DMS79 treated with DMSO at 0.1 percent for 48 hours (cell line): ENCODE results near the gene SYNC.
"Not testable (repeated sequence)": the region's sequence is repeated elsewhere in the genome, so short reads cannot be mapped to it uniquely, and the experiment has no call there.

Experiments used
- DNase-seq: peaks from one replicate; lab custom pipeline; 2025; lab: John Stamatoyannopoulos, UW

Gene SYNC

DNA sequence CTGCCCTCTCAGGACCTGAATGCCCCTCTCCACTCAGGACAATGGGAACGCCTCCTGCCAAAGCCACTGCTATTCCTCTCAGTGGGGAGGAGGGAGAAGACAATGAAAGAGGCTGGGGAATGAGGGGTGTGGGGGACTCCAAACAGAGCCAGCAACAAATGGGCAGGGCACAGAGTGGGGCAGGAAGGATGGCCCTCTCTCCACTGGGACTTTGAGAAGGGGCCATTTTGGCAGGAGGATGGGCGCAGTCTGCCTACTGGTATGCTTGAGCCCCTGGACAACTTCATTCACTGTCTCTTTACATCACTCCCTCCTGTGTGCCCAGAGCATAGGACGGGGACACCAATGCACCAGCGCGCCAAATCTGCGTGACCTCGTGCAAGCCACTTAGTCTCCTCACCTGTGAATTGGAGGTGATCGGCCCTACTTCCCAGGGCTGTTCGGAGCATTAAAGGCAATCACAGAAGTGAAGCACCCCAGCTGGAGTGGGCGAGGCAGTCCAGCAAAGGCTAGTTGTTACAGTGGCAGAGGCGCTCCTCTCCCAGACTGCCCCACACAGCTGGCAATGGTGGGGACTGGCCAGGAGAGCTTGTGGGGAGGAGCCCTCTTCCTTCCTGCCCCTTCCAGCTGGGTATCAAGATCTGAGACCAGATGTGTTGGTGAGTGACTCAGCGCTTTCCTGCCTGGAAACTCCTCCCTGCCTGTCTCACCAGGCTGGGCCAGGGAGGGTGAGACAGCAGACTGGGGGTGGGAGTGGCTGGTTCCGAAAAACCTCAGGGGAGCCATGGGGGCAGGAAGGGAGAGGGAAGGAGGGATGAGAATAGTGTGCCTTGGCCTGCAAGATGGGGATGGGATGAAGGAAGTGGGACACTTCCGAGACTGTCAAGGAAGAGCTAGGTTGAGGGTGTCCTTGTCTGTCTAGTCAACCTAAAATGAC, 22.4 kb upstream of the SYNC start:
- no peak for DNase-seq

DNA sequence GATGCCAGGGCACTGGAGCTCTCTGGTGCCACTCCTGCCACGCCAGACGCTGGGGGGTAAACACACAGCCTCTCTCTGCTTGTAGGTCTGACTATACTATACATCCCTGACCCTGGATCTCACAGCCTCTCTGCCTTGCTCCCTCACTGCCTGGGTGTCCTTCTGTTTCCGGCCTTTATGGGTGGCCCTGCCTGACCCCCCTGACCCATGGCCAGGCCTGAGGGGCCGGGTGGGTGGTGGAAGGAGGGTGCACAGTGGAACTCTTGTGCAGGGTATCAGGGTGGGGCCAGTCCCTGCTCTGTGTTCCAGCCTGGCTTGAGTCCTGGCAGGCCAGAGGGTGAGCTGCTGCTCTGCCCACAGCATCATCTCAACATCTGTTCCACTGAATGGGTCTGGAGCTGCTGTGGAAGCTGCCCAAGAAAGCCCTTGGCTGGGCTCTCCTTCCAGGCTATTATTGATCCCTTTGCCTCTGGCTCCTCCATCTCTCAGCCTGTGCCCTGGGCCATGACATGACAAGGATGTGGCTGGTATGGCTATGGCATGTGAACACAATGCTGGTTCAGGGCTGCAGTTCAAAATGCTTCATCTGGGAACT, 17.2 kb upstream of the SYNC start:
- DNase-seq: no peak

DNA sequence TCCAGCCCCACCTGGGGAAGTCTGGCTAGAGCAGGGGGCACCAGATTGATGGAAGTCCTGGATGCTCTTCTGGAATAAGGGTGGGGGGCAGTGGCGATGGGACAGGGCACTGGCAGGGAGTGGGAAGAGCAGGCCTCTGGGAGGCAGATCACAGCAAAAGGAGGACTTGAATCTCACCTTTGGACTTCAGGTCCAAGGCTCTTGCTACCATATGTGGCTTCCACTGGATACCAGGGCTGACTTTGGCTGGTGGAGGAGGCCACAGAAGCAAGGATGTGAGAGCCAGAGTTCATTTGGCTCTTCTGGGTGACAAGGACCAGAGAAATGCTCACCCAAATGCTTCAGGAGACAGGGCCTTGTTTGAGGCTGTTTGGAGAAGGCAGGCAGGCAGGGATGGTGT, 16.0 kb upstream of the SYNC start:
- DNase-seq: no peak

- DNase-seq: no peak
Measured at GRCh38 chr1:32718036-32718435, 15.5 kb upstream of the SYNC start.

DNA sequence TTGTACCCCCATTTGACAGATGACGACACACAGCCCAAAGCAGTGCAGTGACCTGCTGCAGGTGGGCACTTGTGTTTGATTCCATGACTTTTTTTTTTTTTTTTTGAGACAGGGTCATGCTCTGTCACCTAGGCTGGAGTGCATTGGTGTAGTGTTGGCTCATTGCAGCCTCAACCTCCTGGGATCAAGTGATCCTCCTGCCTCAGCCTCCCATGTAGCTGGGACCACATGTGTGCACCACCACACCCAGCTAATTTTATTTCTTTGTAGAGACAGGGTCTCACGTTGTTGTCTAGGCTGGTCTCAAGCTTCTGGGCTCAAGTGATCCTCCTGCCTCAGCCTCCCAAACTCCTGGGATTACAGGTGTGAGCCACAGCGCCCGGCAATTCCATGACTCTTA, 14.9 kb upstream of the SYNC start:
- no peak for DNase-seq

DNA sequence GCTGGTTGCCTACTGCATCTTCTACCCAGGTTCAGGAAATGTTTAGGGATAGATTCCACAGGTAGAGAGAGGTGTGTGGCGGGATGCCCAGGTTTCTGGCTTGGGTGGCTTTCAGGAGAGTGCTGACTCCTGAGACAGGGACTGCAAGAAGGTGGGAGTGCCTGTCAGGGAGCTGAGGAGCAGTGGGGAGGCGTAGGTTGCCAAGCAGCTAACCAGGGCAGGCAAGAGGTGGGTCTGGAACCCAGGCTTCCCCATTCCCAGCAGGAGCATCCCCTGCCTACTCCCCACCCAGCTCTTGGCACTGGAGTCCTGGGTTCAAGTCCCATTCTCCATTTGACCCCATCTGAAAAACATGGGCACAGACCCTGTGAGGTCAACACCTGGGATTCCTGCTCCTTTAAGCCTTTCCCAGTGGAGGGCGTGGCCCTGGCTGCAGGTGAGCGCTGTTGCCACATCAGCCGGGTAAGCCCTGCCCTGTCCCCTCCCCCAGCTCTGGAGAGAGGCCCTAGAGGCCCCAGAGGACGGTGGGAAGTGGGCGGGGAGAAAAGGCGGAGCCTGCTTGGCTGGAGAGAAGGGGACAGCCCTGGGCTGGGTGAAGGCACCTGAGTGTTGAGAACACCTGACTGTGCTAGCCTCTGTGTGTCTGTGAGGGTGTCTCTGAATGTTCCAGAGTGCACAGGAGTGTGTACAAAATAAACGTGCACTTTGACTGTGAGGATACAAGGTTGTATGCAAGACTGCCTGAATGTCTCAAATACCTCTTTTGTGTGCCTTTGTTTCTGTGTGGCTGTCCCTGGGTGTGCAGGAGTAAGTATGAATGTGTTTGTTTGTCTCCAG, 14.0 kb upstream of the SYNC start:
- DNase-seq: peak; percentile 96

- no peak for DNase-seq
Measured at GRCh38 chr1:32715901-32716311, 13.3 kb upstream of the SYNC start.

DNA sequence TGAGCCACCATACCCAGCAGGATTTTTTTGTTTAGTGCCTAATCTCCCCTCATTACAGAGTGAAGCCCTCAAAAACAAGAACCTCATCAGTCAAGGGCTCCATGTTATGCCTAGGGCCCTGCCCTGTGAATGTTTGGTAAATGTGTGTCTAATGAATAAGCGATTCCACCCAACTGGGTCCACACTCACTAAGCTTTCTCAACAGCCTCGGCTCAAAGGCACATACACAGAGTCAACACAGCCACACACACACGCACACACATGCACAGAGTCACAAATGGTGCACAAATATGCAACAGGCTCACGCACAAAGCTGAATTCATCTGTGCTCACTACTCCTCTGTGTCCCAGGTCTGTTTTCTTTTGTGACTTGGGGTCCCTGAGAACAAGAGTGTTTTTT, 11.7 kb upstream of the SYNC start:
- DNase-seq: no peak

GRCh38 chr1:32713081-32713480, 10.5 kb upstream of the SYNC start:
- no peak for DNase-seq

- DNase-seq: not testable (repeated sequence)
Measured at GRCh38 chr1:32711221-32711620, 8.7 kb upstream of the SYNC start.

DNA sequence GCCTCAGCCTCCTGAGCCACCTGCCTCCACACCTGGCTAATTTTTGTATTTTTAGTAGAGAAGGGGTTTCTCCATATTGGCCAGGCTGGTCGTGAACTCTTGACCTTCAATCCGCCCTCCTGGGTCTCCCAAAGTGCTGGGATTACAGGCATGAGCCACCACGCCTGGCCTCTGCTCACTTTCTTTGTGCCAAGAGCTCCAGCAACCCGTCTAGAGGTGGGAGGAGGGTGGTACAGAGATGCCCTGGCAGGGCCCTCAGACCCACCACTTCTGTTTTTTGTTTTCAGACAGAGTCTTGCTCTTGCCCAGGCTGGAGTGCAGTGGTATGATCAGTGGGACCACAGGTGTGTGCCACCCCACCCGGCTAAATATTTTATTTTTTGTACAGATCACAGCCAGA, 6.9 kb upstream of the SYNC start:
- DNase-seq: no peak

- DNase-seq: peak; percentile 36
Measured at GRCh38 chr1:32709075-32709474, 6.5 kb upstream of the SYNC start.

GRCh38 chr1:32706491-32706890, 3.9 kb upstream of the SYNC start:
- DNase-seq: no peak

DNA sequence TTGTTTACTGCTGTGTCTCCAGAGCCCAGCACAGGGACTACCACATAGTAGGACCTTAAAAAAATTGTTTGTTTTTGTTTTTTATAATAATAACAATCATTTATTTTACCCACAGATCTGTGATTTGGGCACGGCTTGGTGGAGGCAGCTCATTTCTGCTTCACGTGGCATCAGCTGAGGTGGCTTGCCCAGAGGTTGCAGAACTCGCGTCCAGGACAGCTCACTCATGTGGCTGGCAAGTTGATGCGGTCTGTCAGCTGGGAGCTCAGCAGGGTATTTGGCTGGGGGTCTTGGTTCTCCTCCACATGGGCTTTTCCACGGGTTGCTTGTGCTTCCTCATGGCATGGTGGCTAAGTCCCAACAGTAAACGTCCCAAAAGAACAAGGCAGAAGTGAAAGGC, 2.9 kb upstream of the SYNC start:
- no peak for DNase-seq

DNA sequence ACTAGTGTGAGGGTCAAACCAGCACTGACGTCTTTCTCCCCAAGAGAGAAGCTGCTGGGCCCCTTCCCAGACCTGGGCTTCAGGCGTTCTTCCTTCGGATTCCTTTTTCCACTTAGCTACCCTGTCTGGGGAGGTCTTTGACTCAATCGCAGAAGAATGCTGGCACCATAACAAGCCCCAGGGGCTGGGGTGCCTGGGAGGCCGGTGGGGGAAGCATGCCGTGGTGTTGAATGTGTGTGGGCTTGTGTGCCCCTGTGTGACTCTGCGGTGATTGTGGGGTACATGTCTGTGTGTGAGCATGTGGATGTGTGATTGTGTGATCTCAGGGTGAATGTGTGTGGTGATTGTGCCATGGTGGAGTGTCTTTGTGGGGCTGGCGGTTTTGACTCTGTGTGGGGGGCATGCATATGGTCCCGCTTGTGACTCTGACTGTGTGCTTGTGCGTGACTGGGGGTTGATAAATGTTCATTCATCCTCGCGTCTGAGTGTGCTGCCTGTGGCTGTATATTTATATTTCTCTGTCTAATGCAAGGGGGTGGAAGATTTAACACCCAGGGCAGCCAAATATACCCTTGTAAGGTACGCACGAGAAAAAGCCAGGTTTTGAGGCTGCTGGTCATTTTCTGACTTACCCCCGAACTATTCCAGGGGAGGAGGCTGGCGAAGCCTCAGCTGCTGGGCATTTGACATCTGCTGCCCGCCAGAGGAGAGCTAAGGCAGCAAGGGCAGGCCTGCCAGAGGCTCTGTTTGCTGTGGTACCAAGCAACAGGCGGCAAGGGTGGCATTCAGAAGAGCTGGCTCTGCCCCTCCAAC, 1.1 kb upstream of the SYNC start:
- DNase-seq: no peak

DNA sequence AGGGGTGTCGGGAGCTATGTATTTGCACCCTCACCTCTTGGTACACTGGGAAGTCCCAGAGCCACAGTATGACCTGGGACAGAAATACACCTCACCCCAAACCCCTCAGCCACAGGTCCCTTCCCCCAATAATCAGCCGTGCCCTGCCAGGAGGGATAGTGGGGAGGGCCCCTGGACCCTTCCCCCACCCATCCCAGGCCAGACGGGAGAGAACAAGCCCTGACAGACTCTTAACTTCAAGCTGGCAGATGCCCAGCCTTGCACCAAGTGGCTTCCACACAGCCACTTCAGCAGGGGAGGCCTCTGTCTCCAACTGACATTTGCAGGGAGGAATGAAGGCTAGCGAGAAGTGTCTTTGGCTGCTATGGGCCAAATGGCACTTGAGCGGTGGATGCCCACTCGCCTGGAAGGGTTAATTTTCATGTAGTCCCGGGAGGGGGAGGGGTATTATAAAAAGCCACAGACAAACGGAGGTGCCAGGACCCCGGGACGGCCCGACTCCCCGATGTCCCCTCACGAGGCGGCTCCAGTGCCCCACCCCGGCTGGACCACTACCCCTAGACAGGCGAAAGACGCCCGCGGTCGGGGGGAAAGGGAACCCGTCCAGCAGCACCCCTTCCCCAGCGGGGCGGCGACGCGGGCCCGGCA, 495 bp downstream of the SYNC start:
- DNase-seq: peak; percentile 70

GRCh38 chr1:32701421-32701911, 1.1 kb downstream of the SYNC start:
- no peak for DNase-seq

- DNase-seq: not testable (repeated sequence)
Measured at GRCh38 chr1:32696996-32697395, 5.6 kb downstream of the SYNC start.

DNA sequence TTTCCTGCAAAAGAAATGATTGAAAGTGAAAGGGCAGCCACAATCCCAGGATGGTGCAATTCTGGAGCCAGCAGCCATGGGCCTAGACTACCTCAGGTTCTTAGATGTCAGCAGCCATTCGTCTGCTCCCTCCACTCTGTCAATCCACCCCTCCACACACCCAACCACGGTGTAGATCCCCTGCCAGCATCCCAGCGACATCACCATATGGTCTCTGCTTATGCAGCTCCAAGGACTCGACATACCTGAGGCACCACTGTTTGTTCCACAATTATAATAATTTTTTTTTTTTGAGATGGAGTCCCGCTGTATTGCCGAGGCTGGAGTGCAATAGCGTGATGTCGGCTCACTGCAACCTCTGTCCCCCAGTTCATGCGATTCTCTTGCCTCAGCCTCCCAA, 6.5 kb downstream of the SYNC start:
- no peak for DNase-seq

DNA sequence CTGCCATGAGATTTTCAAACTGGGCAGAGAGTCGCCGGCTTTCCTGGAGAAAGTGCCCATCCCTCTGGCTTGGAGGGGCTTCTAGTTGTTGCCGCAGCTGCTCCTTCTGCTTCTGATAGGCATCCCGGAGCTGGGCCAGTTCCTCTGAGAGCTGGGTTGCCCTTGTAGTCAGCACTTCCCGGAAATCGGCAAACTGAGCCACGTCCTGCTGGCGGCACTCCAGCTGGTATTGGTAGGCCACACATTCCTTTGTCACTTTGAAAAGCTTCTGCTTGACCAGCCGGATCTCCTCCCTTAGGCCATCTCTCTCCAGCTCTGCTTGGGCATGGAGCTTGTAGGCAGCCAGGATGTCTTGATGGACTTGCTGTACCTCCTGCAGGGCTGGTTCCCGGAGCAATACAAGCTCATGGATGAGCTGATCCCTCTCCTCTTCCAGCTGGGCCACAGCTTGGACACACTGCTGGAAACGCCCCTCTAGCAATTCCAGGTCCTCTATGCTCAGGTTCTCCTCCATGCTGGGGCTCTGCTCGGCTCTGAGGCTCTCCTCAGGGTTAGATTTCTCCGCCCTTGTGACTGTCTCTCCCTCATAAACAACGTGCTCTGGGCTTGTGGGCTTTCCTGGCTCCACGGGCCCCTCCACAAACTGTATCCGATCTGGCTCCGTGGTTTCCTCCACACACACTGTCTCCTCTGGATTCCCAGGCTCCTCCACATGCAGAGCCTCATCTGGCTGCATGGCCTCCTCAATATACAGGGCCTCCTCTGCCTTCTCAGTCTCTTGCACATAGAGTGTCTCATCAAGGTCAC, 7.3 kb downstream of the SYNC start:
- DNase-seq: no peak
